Endothelial cell (in vitro differentiated cells): ENCODE measurements around the gene INTS6. TPM values are rescaled to one million over a fixed set of nuclear protein-coding genes. Genes with fewer than 3 reads are reported as not detected.

ENCODE experiments used
- DNase-seq: peaks from one replicate; pipeline ENCODE4 v3.0.0; 2021; ENCODE audit warnings: low spot score
- H3K27ac Mint-ChIP-seq: one replicate; pipeline ENCODE4 v1.8.0; 2021; ENCODE audit warnings: mixed read lengths, inconsistent platforms; ENCODE audit not compliant: unreplicated experiment
- H3K27me3 Mint-ChIP-seq: one replicate; pipeline ENCODE4 v1.8.0; 2021; ENCODE audit warnings: mild to moderate bottlenecking, moderate library complexity, mixed read lengths, inconsistent platforms; ENCODE audit not compliant: unreplicated experiment
- H3K36me3 Mint-ChIP-seq: one replicate; pipeline ENCODE4 v1.8.0; 2021; ENCODE audit warnings: mild to moderate bottlenecking, low read depth, mixed read lengths, inconsistent platforms; ENCODE audit not compliant: unreplicated experiment
- H3K4me1 Mint-ChIP-seq: one replicate; pipeline ENCODE4 v1.8.0; 2021; ENCODE audit warnings: mild to moderate bottlenecking, mixed read lengths, inconsistent platforms; ENCODE audit not compliant: unreplicated experiment
- H3K4me3 Mint-ChIP-seq: one replicate; pipeline ENCODE4 v1.8.0; 2021; ENCODE audit warnings: mild to moderate bottlenecking, mixed read lengths, inconsistent platforms; ENCODE audit not compliant: unreplicated experiment
- H3K9me3 Mint-ChIP-seq: one replicate; pipeline ENCODE4 v1.8.0; 2021; ENCODE audit warnings: mixed read lengths, inconsistent platforms; ENCODE audit not compliant: unreplicated experiment
- CTCF ChIP-seq: fragments of 200-600 bp; sonication (generic); IDR thresholded peaks from one replicate; pipeline ENCODE4 v1.5.0; 2021; ENCODE audit warnings: antibody characterized with exemption; ENCODE audit not compliant: unreplicated experiment
- total RNA-seq: library from RNA; stranded (reverse); fragmentation: NEBNext Ultra II Directional; extraction: Animal tissue kit (Norgen Biotek cat#: 25700); gene quantifications from one replicate; pipeline ENCODE4 v1.2.1, GENCODE V29; 2021; ENCODE audit not compliant: unreplicated experiment

The INTS6 gene
- total RNA-seq, 1 donor from 2014 or later, result 45.0 TPM

GRCh38 chr13:51499841-51500240 lies 47.0 kb upstream of the INTS6 start:
- no peaks in the 10 kb centered on the region for H3K9me3 Mint-ChIP-seq
- H3K4me1 Mint-ChIP-seq, result peaks cover 6% of the 10 kb centered on the region
- no peak overlapping the region for H3K4me3 Mint-ChIP-seq
- no peak overlapping the region for H3K27ac Mint-ChIP-seq
- no peak for TF ChIP-seq CTCF
- H3K27me3 Mint-ChIP-seq, result peaks cover 1% of the 10 kb centered on the region
- H3K36me3 Mint-ChIP-seq, result no peaks in the 10 kb centered on the region
- no peak for DNase-seq

- H3K27me3 Mint-ChIP-seq, result no peaks in the 10 kb centered on the region
- no peak overlapping the region for H3K27ac Mint-ChIP-seq
- no peaks in the 10 kb centered on the region for H3K9me3 Mint-ChIP-seq
- no peak overlapping the region for H3K4me3 Mint-ChIP-seq
- H3K4me1 Mint-ChIP-seq, result no peaks in the 10 kb centered on the region
- DNase-seq, result no peak
- H3K36me3 Mint-ChIP-seq, result no peaks in the 10 kb centered on the region
- no peak for TF ChIP-seq CTCF
These were observed 42.5 kb upstream of the INTS6 start for GRCh38 chr13:51495316-51495715.

GRCh38 chr13:51494156-51494555 lies 41.3 kb upstream of the INTS6 start:
- Mint-ChIP-seq H3K9me3 (no peaks in the 10 kb centered on the region), H3K27ac (no peak overlapping the region), H3K36me3 (no peaks in the 10 kb centered on the region), H3K4me3 (no peak overlapping the region), H3K4me1 (no peaks in the 10 kb centered on the region), H3K27me3 (no peaks in the 10 kb centered on the region)
- no peak for TF ChIP-seq CTCF
- DNase-seq, result no peak

GRCh38 chr13:51488212-51488611 lies 35.4 kb upstream of the INTS6 start:
- DNase-seq, result no peak
- no peak overlapping the region for H3K27ac Mint-ChIP-seq
- H3K4me3 Mint-ChIP-seq, result no peak overlapping the region
- H3K36me3 Mint-ChIP-seq, result no peaks in the 10 kb centered on the region
- no peaks in the 10 kb centered on the region for H3K9me3 Mint-ChIP-seq
- TF ChIP-seq CTCF, result no peak
- peaks cover 1% of the 10 kb centered on the region for H3K27me3 Mint-ChIP-seq
- H3K4me1 Mint-ChIP-seq, result no peaks in the 10 kb centered on the region

GRCh38 chr13:51481656-51482055 lies 28.8 kb upstream of the INTS6 start:
- Mint-ChIP-seq H3K9me3 (no peaks in the 10 kb centered on the region), H3K4me1 (no peaks in the 10 kb centered on the region), H3K4me3 (no peak overlapping the region), H3K27ac (no peak overlapping the region), H3K36me3 (no peaks in the 10 kb centered on the region), H3K27me3 (peaks cover 1% of the 10 kb centered on the region)
- TF ChIP-seq CTCF, result no peak
- DNase-seq, result no peak
